Tibial nerve (tissue), 4 donors: ENCODE data around the gene SLAMF9. TPM values are rescaled to one million over a fixed set of nuclear protein-coding genes. Genes with fewer than 3 reads are reported as not detected.

Experiments used
- DNase-seq, 2 donors: peaks; one replicate each; pipeline ENCODE4 v3.0.0-alpha.2; 2019; ENCODE audit warnings: low spot score in 2 of 2
- H3K27ac ChIP-seq, 4 donors: fragments of 200-600 bp; sonication (generic) in 3 of 4; one replicate each; pipeline ENCODE4 v1.5.1; 2017 to 2019; ENCODE audit warnings: mild to moderate bottlenecking in 1 of 4
- H3K27me3 ChIP-seq, 2 donors: fragments of 200-600 bp; sonication (generic) in 1 of 2; one replicate each; pipeline versions ENCODE4 v1.5.1 to v1.6.0; 2017 to 2019
- H3K36me3 ChIP-seq, 3 donors: fragments of 200-600 bp; sonication (generic); one replicate each; pipeline ENCODE4 v1.5.1; 2018 to 2019
- H3K4me1 ChIP-seq, 4 donors: fragments of 200-600 bp; sonication (generic) in 3 of 4; one replicate each; pipeline ENCODE4 v1.5.1; 2017 to 2019
- H3K4me3 ChIP-seq, 4 donors: fragments of 200-600 bp; sonication (generic) in 3 of 4; one replicate each; pipeline ENCODE4 v1.5.1; 2017 to 2019; ENCODE audit warnings: mild to moderate bottlenecking in 1 of 4, moderate library complexity in 1 of 4
- H3K9me3 ChIP-seq, 4 donors: fragments of 200-600 bp; sonication (generic) in 3 of 4; one replicate each; pipeline ENCODE4 v1.5.1; 2017 to 2019
- EP300 ChIP-seq, 2 donors: sonication (generic); formaldehyde crosslinking; IDR thresholded peaks; one replicate each; pipeline ENCODE4 v1.6.1; 2017; ENCODE audit warnings: antibody characterized with exemption in 2 of 2, mild to moderate bottlenecking in 1 of 2
- POLR2A ChIP-seq, 2 donors: fragments of 450-650 bp; IDR thresholded peaks; one replicate each; pipeline ENCODE4 v1.6.1; 2017; ENCODE audit warnings: antibody characterized with exemption in 2 of 2, mild to moderate bottlenecking in 2 of 2, moderate library complexity in 2 of 2
- WGBS, 2 donors: methylation state at CpG; one replicate each; pipeline ENCODE4 v1.1.5; 2018; 5-methylcytosine and 5-hydroxymethylcytosine counted together
- total RNA-seq, 4 donors: library from RNA; depleted of rRNA; stranded (reverse); fragments of >200 nt; gene quantifications; one replicate each; pipeline ENCODE4 v1.1.0, GENCODE V29; 2016
- TF ChIP-seq, protein P1 (sequence below), 5 experiments: fragments of 200-600 bp in 3 of 5; fragments of 450-650 bp in 2 of 5; sonication (generic) in 3 of 5; IDR thresholded peaks; one replicate each; pipeline ENCODE4 v1.5.1; 2016 to 2019; ENCODE audit warnings: antibody characterized with exemption in 5 of 5, mild to moderate bottlenecking in 3 of 5, moderate library complexity in 2 of 5

SLAMF9 gene
- total RNA-seq: not detected

DNA sequence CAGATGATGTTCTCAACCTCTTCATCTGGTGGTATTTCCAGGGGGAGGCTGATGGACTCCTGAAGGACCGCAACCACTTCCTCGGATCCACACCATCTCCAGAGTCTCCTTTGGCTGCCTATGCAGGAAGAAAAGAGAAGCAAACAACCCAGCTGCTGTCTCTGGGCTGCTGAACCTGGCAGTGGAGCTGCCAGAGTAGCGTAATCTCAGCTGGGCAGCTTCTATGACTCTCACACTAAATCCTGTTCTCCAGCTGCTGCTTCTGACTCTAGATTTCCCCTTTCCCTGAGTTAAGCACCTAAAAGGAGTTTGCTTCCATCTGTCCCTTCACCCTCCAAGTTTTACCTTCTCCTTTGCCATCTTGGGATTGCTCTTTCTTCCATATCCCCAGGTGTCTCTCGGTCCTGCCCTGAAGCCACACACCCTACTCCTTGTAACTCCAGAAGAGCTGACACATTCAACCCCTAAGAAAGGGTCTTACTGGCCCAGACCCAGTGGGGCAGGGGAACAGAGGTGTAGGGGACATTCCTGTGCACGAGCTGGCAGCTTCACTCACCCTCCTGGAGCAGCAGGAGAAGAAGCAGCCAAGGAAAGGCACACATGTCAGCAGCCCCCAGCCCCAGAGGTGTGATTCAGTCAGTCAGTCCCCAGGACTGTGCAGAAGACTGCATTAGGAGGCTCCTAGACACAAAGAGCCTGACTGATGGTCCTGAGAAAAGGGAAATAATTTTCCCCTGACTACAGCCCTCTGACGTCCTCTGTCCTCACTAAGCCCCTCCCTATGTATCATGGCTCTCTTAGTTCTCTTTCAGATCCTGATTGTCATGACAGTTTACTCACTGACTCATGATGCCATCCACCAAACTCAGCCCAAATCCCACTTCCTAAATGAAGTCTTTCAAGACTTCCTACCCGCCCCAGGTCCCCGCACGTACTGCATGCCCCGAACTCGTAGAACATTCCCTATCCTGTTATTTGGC lies at the start of gene SLAMF9:
TSS of gene SLAMF9 (minus strand) at position 702 of the 980 bp plus-strand sequence. CDS start at position 602, 100 bp downstream.
- no peaks in the 10 kb centered on the region for H3K9me3 ChIP-seq
- DNase-seq: no peak
- WGBS, 2 donors: 56 to 59% methylated on average over 10 to 11 of the region's 11 CpGs

DNA sequence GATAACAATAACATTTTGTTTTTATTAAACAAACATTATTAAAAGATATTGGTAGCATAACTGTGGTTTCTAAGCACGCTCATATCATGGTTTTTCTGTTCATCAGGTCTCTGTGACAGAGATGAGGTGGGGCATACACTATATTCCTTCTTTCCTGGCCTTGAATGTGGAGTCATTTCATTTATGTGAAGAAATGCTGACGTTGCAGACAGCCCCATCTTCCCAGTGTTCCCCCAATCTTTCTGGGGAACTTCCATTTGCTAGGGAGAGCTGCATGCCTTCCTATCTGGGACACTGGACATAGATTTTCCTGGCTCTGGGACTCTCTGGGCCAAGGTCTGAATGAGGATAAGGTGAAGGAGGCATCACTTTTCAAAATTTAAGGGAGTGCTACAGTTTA lies 47.4 kb upstream of the SLAMF9 start:
- TF ChIP-seq POLR2A (IDR thresholded peaks at IDR 0.05) (no peak), EP300 (IDR thresholded peaks at IDR 0.05) (no peak)
- TF ChIP-seq, protein P1, sequence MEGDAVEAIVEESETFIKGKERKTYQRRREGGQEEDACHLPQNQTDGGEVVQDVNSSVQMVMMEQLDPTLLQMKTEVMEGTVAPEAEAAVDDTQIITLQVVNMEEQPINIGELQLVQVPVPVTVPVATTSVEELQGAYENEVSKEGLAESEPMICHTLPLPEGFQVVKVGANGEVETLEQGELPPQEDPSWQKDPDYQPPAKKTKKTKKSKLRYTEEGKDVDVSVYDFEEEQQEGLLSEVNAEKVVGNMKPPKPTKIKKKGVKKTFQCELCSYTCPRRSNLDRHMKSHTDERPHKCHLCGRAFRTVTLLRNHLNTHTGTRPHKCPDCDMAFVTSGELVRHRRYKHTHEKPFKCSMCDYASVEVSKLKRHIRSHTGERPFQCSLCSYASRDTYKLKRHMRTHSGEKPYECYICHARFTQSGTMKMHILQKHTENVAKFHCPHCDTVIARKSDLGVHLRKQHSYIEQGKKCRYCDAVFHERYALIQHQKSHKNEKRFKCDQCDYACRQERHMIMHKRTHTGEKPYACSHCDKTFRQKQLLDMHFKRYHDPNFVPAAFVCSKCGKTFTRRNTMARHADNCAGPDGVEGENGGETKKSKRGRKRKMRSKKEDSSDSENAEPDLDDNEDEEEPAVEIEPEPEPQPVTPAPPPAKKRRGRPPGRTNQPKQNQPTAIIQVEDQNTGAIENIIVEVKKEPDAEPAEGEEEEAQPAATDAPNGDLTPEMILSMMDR (IDR thresholded peaks at IDR 0.05): no peak
- WGBS, 2 donors: 71 to 73% methylated on average over 2 of the region's 2 CpGs
- Histone ChIP-seq H3K27me3 (no peaks in the 10 kb centered on the region), H3K4me3 (no peak overlapping the region), H3K27ac (no peak overlapping the region), H3K36me3 (no peaks in the 10 kb centered on the region), H3K9me3 (no peaks in the 10 kb centered on the region), H3K4me1 (no peaks in the 10 kb centered on the region)
- DNase-seq: no peak

More for the DNA sequence above, at the start of gene SLAMF9:
- TF ChIP-seq POLR2A (IDR thresholded peaks at IDR 0.05) (no peak), EP300 (IDR thresholded peaks at IDR 0.05) (no peak)
- TF ChIP-seq, protein P1 (IDR thresholded peaks at IDR 0.05): no peak
- Histone ChIP-seq H3K36me3 (no peaks in the 10 kb centered on the region), H3K4me3 (no peak within 1 kb of the TSS), H3K4me1 (no peaks in the 10 kb centered on the region), H3K27me3 (peaks cover 0 to 14% of the 10 kb centered on the region in 2 donors), H3K27ac (no peak within 1 kb of the TSS)

DNA sequence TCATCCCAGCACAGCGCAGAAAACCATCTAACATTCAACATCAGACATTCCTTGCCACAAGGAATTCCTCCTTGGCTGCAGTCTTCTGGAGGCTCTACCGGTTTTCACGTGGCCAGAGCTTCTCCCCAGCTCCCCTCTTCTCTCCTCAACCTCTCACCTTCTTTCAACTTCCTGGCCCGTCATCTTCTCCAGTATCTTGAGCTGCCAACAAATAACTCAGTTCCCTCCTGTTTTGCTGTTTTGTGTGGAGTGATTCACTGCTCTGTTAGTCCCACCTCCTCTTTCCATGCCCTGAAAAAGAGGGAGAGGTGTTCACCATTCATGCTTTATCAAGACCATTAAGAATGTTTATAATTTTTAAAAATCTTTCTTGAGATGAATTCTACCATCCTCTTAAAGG lies 45.2 kb upstream of the SLAMF9 start:
- Histone ChIP-seq H3K36me3 (no peaks in the 10 kb centered on the region), H3K4me1 (no peaks in the 10 kb centered on the region), H3K9me3 (no peaks in the 10 kb centered on the region), H3K4me3 (no peak overlapping the region), H3K27ac (no peak overlapping the region), H3K27me3 (no peaks in the 10 kb centered on the region)
- 41 to 60% methylated on average over 4 of the region's 4 CpGs for WGBS, 2 donors
- no peak for DNase-seq
- TF ChIP-seq, protein P1 (IDR thresholded peaks at IDR 0.05): no peak
- no peak for TF ChIP-seq EP300 (IDR thresholded peaks at IDR 0.05)
- TF ChIP-seq POLR2A (IDR thresholded peaks at IDR 0.05): no peak

DNA sequence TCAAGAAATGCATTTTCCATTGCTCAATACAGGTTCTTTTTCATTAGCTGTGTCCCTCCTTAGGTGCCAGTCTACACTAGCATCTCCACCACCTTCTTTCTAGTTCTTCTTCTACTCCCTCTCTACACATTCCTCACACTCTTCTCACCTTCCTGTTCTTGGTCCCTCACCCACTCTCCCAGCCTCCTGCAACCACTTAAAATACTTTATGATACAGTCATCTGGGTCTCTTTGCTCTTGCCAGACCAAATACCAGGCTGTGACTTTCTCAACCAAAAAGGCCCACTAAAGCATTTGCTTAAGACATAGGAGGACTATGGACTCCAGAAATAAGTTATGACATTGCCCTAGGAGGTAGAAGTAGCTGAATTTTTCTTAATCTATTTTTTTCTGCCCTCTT lies 42.6 kb upstream of the SLAMF9 start:
- no peak for TF ChIP-seq POLR2A (IDR thresholded peaks at IDR 0.05)
- no peak for TF ChIP-seq EP300 (IDR thresholded peaks at IDR 0.05)
- TF ChIP-seq, protein P1 (IDR thresholded peaks at IDR 0.05): no peak
- Histone ChIP-seq H3K4me3 (no peak overlapping the region), H3K4me1 (no peaks in the 10 kb centered on the region), H3K36me3 (no peaks in the 10 kb centered on the region), H3K27me3 (no peaks in the 10 kb centered on the region), H3K9me3 (no peaks in the 10 kb centered on the region), H3K27ac (no peak overlapping the region)
- no peak for DNase-seq

DNA sequence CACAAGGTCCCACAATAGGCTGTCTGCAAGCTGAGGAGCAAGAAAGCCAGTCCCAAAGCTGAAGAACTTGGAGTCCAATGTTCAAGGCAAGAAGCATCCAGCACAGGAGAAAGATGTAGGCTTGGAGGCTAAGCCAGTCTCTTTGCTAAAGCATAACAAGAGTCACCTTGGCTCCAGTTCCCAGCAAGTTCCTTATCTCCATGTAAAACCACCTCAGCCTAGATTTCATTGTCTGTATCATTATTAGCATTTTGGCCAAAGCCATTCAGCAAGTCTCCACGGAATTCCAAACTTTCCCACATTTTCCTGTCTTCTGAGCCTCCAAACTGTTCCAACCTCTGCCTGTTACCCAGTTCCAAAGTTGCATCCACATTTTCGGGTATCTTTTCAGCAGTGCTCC lies 40.9 kb upstream of the SLAMF9 start:
- TF ChIP-seq POLR2A (IDR thresholded peaks at IDR 0.05) (no peak), EP300 (IDR thresholded peaks at IDR 0.05) (no peak)
- TF ChIP-seq, protein P1 (IDR thresholded peaks at IDR 0.05): no peak
- H3K4me1 ChIP-seq: no peaks in the 10 kb centered on the region
- 88 to 95% methylated on average over 2 of the region's 2 CpGs for WGBS, 2 donors
- no peaks in the 10 kb centered on the region for H3K9me3 ChIP-seq
- H3K27ac ChIP-seq: no peak overlapping the region
- H3K36me3 ChIP-seq: no peaks in the 10 kb centered on the region
- no peaks in the 10 kb centered on the region for H3K27me3 ChIP-seq
- DNase-seq: no peak
- no peak overlapping the region for H3K4me3 ChIP-seq
